Stimulated activated CD8-positive, alpha-beta memory T cell treated with anti-CD3 and anti-CD28 coated beads, Interleukin-7, amount 100 ng/mL, for 48 hours (primary cell): ENCODE results near the gene ART1.
A peak's percentile ranks its signal among the peaks of the same experiment; 100 is the strongest.
"Not testable (repeated sequence)": the region's sequence is repeated elsewhere in the genome, so short reads cannot be mapped to it uniquely, and the experiment has no call there.

Experiments used
- DNase-seq, 2 donors: peaks; one replicate each; pipeline ENCODE4 v3.0.0-alpha.2; 2020; ENCODE audit warnings: low read depth in 1 of 2; ENCODE audit errors: extremely low read depth in 1 of 2

ART1 gene

DNA sequence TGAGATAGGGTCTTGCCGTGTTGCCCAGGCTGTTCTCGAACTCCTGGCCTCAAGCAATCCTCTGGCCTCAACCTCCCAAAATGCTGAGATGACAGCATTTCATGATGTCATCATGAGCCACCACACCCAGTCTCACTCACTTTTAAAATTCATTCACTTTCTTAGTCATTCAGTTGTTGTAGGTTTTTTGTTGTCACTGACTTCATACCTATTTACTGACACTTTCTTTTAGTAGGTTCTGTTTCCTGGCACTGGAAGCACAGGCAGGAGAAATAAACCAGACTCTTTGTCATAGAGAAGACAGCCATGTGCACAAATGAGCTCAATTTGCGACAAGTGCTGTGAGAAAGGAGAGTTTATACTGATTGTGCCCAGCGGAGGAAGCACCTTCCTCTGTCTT, 13.6 kb upstream of the ART1 start:
- DNase-seq = no peak

DNA sequence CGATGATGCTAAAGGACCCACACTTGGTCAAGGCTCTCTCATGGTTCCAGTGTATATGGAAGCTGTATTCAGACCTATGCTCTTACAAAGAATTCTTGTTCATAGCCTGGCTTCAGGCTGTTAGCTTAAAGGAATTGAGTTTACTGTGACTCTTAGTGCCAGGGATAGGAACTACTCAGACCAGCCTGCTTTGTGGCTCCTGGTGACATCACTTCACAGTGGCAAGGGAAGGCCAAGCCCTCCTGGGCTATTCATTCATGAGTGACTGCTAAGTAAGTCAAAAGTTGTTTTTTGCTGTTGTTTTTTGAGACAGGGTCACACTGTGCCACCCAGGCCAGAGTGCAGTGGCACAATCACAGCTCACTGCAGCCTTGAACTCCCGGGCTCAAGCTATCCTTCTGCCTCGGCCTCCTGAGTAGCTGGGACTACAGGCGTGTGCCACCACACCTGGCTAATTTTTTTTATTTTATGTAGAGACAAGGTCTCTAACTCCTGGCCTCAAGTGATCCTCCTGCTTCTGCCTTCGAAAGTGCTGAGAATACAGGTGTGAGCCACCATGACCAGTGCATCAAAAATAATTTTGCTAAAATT, 12.8 kb upstream of the ART1 start:
- DNase-seq = no peak

DNA sequence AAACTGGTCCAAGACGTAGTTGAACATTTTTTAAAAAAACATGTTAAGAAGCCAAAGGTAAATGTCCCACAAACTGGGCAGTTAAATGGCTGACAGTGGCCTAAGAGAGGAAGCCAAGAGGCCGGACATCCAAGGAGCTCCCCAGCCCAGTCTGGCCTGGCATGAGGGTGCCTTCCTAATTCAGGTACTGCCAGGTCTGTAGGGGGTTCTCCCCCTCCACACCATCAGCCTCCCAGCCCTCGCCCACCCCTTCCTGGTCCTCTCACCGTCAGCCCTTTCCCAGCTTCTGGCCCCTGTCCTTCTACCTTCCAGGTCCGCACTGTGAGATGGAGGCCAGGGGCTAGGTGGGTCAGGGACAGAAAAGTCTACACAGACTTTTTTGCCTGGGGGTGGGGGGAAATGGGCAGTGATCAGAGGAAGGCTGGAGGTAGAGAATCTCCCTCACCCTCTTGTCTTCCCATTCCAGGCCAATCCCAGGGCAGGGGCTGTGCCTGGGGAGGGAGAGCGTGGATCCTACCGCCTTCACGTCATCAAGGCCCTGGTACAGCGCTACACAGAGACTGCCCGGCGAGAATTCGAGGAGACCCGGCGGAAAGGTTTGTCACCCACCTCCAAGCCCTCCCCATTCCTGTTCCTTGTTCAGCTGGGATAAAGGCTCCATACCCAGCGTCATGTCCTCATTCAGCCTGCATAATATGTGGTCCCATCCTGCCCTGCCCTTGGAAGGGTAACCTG, 9.1 kb upstream of the ART1 start:
- no peak for DNase-seq

DNA sequence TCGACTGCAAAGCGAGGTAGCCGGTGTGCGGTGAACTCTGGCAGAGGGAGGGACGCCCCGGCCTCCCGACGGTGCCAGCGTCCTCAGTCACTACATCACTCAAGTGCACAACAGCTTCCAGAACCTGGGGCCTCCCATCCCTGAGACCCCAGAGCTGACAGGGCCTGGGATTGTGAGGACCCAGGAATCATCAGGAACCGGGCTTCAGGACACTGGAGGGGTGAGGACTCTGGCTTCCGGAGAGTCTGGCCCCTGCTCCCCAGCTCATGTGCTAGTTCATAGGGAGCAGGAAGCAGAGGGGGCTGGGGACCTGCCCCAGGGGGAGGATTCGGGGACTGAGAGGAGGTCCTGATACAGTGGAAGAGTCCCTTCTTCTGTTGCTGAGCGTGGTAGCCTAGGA, 7.7 kb upstream of the ART1 start:
- DNase-seq = no peak

DNA sequence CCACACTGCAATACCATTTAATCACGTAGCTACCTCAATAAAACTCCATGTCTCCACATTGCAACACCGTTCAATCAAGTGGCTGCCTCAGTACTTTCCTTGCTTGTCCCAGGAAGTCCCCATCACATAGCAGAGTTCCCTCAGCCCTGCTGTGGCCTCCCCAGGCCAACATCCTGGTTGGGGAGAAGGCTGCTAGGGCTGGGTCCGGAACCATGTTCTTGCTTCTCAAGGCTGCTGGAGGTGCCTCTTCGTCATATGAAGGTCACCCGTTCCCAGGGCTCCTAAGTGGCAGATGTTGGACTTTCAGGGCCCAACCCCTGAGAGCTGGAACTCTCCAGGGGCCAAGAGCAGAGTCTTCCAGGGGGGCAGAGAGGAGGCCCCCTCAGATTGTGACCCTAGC, 6.4 kb upstream of the ART1 start:
- no peak for DNase-seq

DNA sequence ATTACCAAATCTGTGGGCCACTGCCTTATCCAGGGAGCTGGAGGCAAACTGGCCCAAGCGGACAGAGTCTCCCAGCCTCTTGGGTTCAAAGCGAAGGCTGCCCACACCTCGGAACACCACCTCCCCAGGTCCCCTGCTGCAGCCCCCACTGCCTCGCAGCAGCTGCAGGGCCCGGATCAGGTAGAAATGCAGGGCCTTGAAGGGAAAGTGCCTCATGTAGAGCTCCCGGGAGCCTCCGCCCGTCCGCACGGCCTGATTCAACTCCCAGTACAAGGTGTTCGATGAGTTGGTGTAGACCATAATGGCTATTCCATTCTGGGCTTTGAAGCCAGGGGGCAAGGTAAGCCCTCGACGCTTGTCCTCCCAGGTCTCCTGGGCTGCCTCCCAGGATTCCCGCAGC, 5.1 kb upstream of the ART1 start:
- DNase-seq = no peak

DNA sequence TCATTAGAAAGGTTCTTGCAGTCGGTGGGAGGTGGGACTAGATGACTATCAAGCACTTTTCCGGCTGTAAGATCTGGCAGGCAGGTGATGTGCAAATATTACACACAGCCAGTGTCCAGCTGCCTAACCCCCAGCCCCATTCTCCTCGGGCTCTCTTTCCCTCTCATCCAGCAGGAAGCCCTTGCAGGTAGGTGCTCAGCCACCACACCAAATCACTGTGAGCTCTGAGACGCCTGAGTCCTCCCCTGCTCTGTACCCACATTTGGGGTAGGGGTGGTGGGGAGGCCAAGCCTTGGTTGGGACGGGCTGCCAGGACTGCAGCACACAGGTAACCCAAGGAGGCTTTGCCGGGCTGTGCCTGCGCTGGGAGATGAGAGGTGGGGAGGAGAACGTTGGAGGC, 3.7 kb upstream of the ART1 start:
- no peak for DNase-seq

DNA sequence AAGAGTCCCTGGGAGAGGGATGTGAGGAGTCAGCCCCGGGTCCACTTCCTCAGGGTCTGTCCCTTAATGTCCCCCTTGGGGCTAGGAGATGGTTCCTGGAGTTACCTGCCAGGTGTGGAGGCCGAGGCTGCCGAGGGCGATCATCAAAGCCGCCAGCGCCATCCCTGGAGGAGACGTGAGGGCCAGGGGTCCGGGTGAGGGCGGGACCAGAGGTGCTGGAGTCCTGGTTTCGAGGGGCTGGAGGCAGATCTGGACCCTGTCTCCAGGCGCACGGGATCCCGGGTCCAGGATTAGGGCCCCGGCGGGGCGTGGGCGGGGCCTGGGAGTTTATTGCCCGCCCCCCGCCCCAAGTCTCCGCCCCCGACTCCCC, 3.2 kb upstream of the ART1 start, which contains the start of gene ART5:
TSS of gene ART5 (minus strand) at position 292 of the 370 bp plus-strand sequence. CDS start at position 162, 130 bp downstream.
- DNase-seq = no peak

DNA sequence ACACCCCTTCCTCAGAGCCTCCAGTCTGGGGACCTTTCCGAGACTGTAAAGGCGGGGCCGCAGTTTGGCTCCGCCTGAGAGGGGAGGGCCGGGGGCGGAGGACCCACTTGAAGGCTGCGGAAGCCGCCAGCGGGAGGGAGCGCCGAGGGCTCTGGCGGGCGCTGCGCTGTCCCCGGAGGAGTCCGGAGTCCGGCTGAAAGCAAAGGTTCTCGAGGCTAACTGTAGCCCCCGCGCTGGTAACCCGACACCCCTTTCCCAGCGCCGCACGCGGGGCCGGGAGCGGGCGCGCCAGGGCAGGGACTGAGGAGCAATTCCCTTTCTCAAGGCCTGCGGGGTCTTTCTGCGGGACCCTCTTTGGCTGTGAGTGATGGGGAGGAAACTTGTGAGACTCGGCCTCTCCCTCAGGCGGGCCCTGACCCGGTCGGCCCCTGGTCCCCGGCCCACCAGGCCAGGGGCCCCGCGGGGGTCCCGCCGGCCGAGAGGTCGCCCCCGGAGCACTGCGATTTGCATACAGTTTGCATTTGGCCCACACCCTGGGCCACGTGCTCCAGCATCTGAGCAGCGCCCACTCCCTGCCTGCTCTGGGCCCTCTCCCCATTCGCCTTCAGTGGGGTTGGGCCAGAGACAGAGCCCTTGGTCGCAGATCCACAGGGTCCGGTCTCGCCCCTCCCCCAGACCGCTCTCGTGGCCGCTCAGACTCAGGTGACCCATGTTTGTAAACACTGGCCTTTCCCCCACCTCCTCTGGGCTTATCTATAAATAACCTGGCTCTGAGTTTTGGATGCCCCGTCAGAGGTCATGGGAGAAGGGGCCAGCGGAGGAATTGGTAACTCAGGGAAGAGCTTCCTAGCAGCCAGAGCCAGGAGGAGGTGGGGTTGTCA, 2.6 kb upstream of the ART1 start:
- peak; percentile 20 to 45 for DNase-seq

DNA sequence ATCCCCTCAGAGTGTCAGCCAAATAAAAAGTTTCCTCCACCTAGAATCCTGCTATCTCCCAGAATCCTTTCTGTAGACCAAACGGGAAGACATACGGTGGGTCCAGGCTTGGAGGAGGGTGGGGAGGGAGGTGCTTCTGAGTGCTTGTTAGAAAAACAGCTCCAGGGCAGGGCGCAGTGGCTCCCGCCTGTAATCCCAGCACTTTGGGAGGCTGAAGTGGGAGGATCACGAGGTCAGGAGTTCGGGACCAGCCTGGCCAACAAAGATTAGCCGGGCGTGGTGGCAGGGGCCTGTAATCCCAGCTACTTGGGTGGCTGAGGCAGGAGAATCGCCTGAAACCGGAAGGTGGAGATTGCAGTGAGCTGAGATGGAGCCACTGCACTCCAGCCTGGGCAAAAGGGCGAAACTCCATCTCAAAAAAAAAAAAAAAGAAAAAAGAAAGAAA, 1.8 kb upstream of the ART1 start:
- not testable (repeated sequence) for DNase-seq

DNA sequence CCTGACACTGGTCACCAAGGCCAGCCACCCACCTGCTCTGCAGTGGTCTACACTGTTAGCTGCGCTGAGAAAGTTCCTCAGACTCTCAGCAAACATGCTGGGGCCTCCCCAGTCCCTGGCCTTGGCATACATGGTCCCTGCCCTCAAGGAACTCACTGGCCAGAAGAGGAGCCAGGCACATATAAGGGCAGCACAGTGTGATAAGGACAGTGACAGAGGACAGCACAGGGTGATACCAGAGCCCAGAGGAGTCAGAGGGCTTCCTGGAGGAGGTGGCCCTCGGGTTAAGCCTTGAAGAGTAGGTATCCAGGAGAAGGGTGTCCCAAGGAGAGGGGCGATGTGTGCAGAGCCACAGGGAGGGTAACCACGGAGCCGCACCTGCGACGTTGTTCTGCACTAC, 624 bp downstream of the ART1 start:
- DNase-seq = no peak

DNA sequence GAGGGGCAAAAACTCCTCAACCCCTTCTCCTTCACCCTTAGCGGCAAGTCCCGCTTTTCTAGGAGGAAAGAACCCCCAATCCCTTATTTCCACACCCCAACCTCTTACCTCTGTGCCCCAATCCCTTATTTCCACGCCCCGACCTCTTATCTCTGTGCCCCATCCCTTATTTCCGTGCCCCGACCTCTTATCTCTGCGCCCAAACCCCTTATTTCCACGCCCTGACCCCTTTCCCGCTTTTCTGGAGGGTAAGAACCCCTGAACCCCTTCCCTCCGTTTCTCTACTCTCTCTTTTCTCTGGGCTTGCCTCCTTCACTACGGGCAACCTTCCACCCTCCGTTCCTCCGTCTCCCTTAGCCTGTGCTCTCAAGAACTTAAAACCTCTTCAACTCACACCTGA, 3.9 kb downstream of the ART1 start:
- not testable (repeated sequence) for DNase-seq

DNA sequence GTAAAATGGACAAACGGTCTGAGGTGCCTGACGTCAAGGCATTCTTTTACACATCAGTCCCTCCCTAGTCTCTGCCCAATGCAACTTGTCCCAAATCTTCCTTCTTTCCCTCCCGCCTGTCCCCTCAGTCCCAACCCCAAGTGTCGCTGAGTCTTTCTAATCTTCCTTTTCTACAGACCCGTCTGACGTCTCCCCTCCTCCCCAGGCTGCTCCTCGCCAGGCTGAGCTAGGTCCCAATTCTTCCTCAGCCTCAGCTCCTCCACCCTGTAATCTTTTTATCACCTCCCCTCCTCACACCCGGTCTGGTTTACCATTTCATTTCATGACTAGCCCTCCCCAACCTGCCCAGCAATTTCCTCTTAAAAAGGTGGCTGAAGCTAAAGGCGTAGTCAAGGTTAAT, 4.4 kb downstream of the ART1 start:
- not testable (repeated sequence) for DNase-seq

DNA sequence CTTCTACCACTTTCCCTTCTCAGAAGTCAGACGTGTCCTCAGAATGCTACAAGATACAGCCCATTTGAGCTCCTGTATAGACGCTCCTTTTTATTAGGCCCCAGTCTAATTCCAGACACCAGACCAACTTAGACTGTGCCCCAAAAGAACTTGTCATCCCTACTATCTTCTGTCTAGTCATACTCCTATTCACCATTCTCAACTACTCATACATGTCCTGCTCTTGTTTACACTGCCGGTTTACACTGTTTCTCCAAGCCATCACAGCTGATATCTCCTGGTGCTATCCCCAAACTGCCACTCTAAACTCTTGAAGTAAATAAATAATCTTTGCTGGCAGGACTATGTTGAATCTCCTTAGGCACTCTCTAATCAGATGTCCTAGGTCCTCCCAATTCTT, 7.6 kb downstream of the ART1 start:
- not testable (repeated sequence) for DNase-seq

DNA sequence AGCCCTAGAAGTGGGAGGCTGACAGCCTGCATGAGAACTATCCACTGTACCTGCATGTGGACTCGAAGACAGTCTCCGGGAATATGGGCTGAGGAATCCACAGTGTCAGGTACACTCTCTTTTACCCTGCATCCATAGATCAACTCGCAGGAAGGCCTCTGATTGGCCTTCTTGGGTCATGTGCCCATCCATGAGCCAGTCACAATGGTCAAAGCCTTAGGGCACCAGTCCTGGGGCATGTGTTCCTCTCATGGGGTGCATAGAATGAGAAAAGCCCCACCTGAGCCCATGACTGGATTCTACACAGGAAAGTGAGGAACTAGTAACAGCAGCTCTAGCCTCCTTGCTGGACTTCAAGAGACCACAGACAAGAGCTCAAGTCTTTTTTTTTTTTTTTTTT, 10.6 kb downstream of the ART1 start:
- no peak for DNase-seq

DNA sequence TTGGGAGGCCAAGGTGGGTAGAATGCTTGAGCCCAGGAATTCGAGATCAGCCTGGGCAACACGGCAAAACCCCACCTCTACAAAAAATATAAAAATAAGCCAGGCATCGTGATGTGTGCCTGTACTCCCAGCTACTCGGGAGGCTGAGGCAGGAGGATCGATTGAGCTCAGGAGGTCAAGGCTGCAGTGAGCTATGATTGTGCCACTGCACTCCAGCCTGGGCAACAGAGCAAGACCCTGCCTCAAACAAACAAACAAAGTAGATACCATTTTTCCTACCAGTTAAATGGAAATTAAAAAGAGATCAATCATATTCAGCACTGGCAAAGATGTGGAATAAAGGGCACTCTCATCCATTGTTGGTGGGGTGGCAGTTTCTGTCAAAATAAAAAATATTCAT, 12.4 kb downstream of the ART1 start:
- not testable (repeated sequence) for DNase-seq

DNA sequence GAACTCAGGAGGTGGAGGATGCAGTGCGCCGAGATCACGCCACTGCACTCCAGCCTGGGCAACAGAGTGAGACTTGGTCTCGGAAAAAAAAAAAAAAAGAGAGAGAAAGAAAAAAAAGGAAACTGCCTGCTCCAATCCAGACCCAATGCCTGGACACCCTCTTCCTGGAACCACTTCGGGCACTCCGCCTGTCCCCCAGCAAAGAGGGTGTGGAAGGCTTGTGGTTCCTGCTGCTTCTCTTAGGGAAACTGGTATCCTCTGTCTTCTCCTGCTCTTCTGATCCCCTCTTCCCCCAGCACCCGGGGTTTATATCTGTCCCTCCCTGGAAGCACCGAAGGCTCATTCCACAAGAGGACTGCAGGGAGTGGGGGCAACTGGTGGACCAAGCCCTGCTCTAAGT, 13.3 kb downstream of the ART1 start:
- DNase-seq = no peak

DNA sequence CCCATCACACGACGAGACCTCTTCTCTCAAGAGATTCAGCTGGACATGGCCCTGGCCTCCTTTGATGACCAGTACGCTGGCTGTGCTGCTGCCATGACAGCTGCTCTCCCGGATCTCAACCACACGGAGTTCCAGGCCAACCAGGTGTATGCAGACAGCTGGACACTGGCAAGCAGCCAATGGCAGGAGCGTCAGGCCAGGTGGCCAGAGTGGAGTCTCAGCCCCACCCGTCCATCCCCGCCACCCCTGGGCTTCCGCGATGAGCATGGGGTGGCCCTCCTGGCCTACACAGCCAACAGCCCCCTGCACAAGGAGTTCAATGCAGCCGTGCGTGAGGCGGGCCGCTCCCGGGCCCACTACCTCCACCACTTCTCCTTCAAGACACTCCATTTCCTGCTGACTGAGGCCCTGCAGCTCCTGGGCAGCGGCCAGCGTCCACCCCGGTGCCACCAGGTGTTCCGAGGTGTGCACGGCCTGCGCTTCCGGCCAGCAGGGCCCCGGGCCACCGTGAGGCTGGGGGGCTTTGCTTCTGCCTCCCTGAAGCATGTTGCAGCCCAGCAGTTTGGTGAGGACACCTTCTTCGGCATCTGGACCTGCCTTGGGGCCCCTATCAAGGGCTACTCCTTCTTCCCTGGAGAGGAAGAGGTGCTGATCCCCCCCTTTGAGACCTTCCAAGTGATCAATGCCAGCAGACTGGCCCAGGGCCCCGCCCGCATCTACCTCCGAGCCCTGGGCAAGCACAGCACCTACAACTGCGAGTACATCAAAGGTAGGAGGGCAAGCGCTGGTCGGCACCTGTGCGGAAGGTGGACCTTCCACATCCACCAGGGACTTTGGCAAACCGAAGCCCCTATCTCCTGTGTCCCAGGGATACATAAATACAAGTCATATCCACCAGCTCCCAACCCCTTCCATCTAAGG, 14.9 kb downstream of the ART1 start:
- no peak for DNase-seq

DNA sequence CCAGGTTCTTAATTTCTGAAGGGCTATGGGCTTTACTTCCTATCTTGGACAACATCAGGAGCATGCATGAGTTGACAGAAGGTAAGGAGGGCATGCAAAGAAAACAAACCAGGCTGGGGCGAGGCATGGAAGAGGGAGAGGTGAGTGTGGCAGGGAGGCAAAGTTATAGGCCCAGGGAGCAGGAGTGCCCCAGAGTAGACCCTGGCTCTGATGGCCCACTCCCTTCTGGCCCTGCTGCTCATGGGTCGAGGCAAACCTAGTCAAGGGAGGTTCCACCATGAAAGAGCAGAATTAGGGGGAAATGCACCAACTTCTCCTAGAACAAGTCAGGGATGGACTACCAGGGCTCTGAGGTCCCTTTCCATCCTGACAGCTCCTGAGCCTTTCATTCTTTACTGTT, 16.0 kb downstream of the ART1 start:
- no peak for DNase-seq

DNA sequence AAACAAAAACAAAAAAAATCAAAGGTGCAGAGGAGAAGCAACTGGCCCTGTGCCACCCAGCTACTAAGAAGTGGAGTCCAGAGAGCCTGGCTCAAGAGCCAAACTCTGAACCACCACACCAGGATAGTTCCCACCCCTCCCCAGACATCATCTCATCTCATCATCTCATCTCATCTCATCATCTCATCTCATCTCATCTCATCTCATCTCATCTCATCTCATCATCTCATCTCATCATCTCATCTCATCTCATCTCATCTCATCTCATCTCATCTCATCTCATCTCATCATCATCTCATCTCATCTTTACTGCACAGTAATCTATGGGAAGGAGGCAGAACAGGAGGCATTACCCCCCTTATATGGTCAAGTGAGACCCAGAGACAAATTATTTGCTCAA, 17.9 kb downstream of the ART1 start:
- DNase-seq = no peak
